K562 (cell line): ENCODE results near the gene FRMD5. TPM values are rescaled to one million over a fixed set of nuclear protein-coding genes. Genes with fewer than 3 reads are reported as not detected.

Source experiments
- ATAC-seq: fragments of 200-7000 bp; cut with Tn5 transposase; 3 replicates; pipeline ENCODE4 v1.9.1; 2020; ENCODE audit warnings: moderate library complexity
- BruUV-seq: library from RNA; stranded (reverse); fragments of 400-500 nt; replicated peaks from 2 replicates; lab custom pipeline; 2021; lab: Mats Ljungman, UMichigan
- CTCF ChIA-PET: fragments of 300-600 bp; formaldehyde crosslinking; extraction: SDS; loops from one replicate; lab custom pipeline; 2021; ENCODE audit warnings: low intra/inter-chr PET ratio; lab: Yijun Ruan, JAX
- POLR2A ChIA-PET: fragments of 300-600, 350-650 bp; sonication (Branson Sonifier 250); formaldehyde crosslinking; extraction: SDS; loops from one replicate; lab custom pipeline; 2021; ENCODE audit warnings: antibody characterized with exemption, inconsistent platforms; lab: Yijun Ruan, JAX
- DNase-seq, 4 experiments: peaks; one replicate each; pipeline versions ENCODE4 v3.0.0 to v3.0.0-alpha.2; 2011 to 2018; ENCODE audit warnings: low spot score in 3 of 4, mixed read lengths in 3 of 4; ENCODE audit errors: extremely low read depth in 1 of 4
- FAIRE-seq: peaks from 2 replicates; lab custom pipeline; 2011; peaks lifted over from hg19 to GRCh38; lab: Jason Lieb, UNC
- H2AFZ ChIP-seq: 2 replicates; pipeline ENCODE4 v1.6.0; 2011; ENCODE audit warnings: low read depth, low read length, control low read depth, inconsistent platforms
- H3K27ac ChIP-seq: fragments of 200-600 bp; 3 replicates; pipeline ENCODE4 v1.8.0; 2011; ENCODE audit warnings: low read depth, mild to moderate bottlenecking, control low read depth, inconsistent platforms, low read length, moderate library complexity, mixed read lengths; ENCODE audit errors: extremely low read depth
- H3K27me3 ChIP-seq, 2 experiments: fragments of 300-600 bp in 1 of 2; 2 replicates in 1 of 2; 3 replicates in 1 of 2; pipeline versions ENCODE4 v1.6.0 to v1.8.0; 2011; ENCODE audit warnings: inconsistent platforms in 2 of 2, low read length in 2 of 2, mild to moderate bottlenecking in 1 of 2, mixed read lengths in 1 of 2, moderate library complexity in 1 of 2; ENCODE audit not compliant: control insufficient read depth in 2 of 2, insufficient read depth in 2 of 2
- H3K36me3 ChIP-seq: fragments of 300-600 bp; 3 replicates; pipeline ENCODE4 v1.8.0; 2011; ENCODE audit warnings: mild to moderate bottlenecking, low read length, inconsistent platforms; ENCODE audit not compliant: control insufficient read depth, insufficient read depth
- H3K4me1 ChIP-seq, 2 experiments: fragments of 200-600 bp in 1 of 2; replicated peaks in 1 of 2; 2 replicates in 1 of 2; 3 replicates in 1 of 2; pipeline versions ENCODE4 v1.5.1 to v1.8.0; 2011; ENCODE audit warnings: inconsistent platforms in 2 of 2, low read length in 2 of 2, mild to moderate bottlenecking in 1 of 2, mixed read lengths in 1 of 2, moderate library complexity in 1 of 2; ENCODE audit not compliant: control insufficient read depth in 2 of 2, insufficient read depth in 2 of 2
- H3K4me2 ChIP-seq: 2 replicates; pipeline ENCODE4 v1.6.1; 2011; ENCODE audit warnings: low read length, control low read depth, inconsistent platforms, mixed read lengths; ENCODE audit not compliant: insufficient read depth
- H3K4me3 ChIP-seq: fragments of 200-600 bp; sonication (generic), shearing (Covaris generic); 2 replicates; pipeline ENCODE4 v1.5.1; 2016; ENCODE audit warnings: control low read depth, inconsistent platforms
- H3K79me2 ChIP-seq: fragments of 200-600 bp; 3 replicates; pipeline ENCODE4 v1.8.0; 2011; ENCODE audit warnings: low read length, inconsistent platforms; ENCODE audit not compliant: control insufficient read depth, insufficient read depth
- H3K9ac ChIP-seq, 2 experiments: 2 replicates each; pipeline versions ENCODE4 v1.6.0 to v1.6.1; 2011; ENCODE audit warnings: low read depth in 2 of 2, low read length in 2 of 2, control low read depth in 1 of 2, inconsistent platforms in 1 of 2, mild to moderate bottlenecking in 1 of 2, mixed read lengths in 1 of 2; ENCODE audit not compliant: insufficient read depth in 1 of 2
- H3K9me1 ChIP-seq: one replicate; pipeline ENCODE4 v1.6.0; 2011; ENCODE audit warnings: inconsistent platforms, mild to moderate bottlenecking, low read length, moderate library complexity; ENCODE audit not compliant: control insufficient read depth, insufficient read depth
- H3K9me3 ChIP-seq: replicated peaks from 2 replicates; pipeline ENCODE4 v1.5.1; 2011; ENCODE audit warnings: low read depth, low read length, inconsistent platforms; ENCODE audit not compliant: control insufficient read depth, insufficient read depth
- H4K20me1 ChIP-seq: replicated peaks from 2 replicates; pipeline ENCODE4 v1.6.1; 2011; ENCODE audit warnings: low read length, inconsistent platforms, mixed read lengths; ENCODE audit not compliant: control insufficient read depth, insufficient read depth
- CREM ChIP-seq: IDR thresholded peaks from 2 replicates; pipeline ENCODE4 v1.6.1; 2014; ENCODE audit warnings: antibody characterized with exemption, low read depth
- ETS2 ChIP-seq: IDR thresholded peaks from 2 replicates; pipeline ENCODE4 v1.6.1; 2016; ENCODE audit warnings: borderline replicate concordance, missing genetic modification characterization, mild to moderate bottlenecking, moderate library complexity, missing compliant biosample characterization; ENCODE audit not compliant: poor library complexity, severe bottlenecking
- GATA2 ChIP-seq: sonication (generic); formaldehyde crosslinking; IDR thresholded peaks from 2 replicates; pipeline ENCODE4 v1.4.0; 2020; ENCODE audit warnings: mild to moderate bottlenecking, missing genetic modification reagents
- HDGF ChIP-seq: fragments of 450-650 bp; IDR thresholded peaks from 2 replicates; pipeline ENCODE4 v1.6.1; 2016
- HNRNPH1 ChIP-seq: fragments of 200-400 bp; formaldehyde crosslinking; optimal IDR thresholded peaks from 2 replicates; pipeline ENCODE3; 2017; ENCODE audit warnings: low read depth, mild to moderate bottlenecking, low read length, moderate library complexity
- ILK ChIP-seq: fragments of 450-650 bp; IDR thresholded peaks from 2 replicates; pipeline ENCODE4 v1.6.1; 2016; ENCODE audit warnings: missing genetic modification characterization, low read depth, mild to moderate bottlenecking, missing compliant biosample characterization, moderate library complexity, borderline replicate concordance
- KDM4B ChIP-seq, 2 experiments: fragments of 450-650 bp in 1 of 2; sonication (generic) in 1 of 2; IDR thresholded peaks; 2 replicates each; pipeline ENCODE4 v1.6.1; 2016 to 2017; ENCODE audit warnings: borderline replicate concordance in 2 of 2, antibody characterized with exemption in 1 of 2, low read depth in 1 of 2, mild to moderate bottlenecking in 1 of 2
- KDM5B ChIP-seq: fragments of 200-600 bp; sonication (generic); IDR thresholded peaks from 2 replicates; pipeline ENCODE4 v1.6.1; 2012; ENCODE audit warnings: low read depth, mild to moderate bottlenecking, moderate library complexity, low read length, control low read depth, inconsistent platforms; ENCODE audit not compliant: insufficient replicate concordance
- KLF13 ChIP-seq: fragments of 450-650 bp; IDR thresholded peaks from 2 replicates; pipeline ENCODE4 v1.6.1; 2016; ENCODE audit warnings: missing genetic modification characterization, low read depth, mild to moderate bottlenecking, missing compliant biosample characterization, moderate library complexity, borderline replicate concordance
- RBM17 ChIP-seq: fragments of 200-400 bp; formaldehyde crosslinking; IDR thresholded peaks from 2 replicates; pipeline ENCODE4 v1.6.1; 2017; ENCODE audit warnings: low read depth, mild to moderate bottlenecking, low read length, borderline replicate concordance
- SAFB ChIP-seq: fragments of 200-400 bp; formaldehyde crosslinking; IDR thresholded peaks from 2 replicates; pipeline ENCODE4 v1.6.1; 2017; ENCODE audit warnings: low read depth, low read length, borderline replicate concordance
- TCF7 ChIP-seq: sonication (generic); IDR thresholded peaks from 2 replicates; pipeline ENCODE4 v1.6.1; 2016; ENCODE audit warnings: antibody characterized with exemption, borderline replicate concordance
- TGIF2 ChIP-seq: sonication (generic); formaldehyde crosslinking; IDR thresholded peaks from 2 replicates; pipeline ENCODE4 v1.8.1; 2022; ENCODE audit warnings: mild to moderate bottlenecking, missing genetic modification reagents, moderate library complexity
- U2AF2 ChIP-seq: fragments of 200-400 bp; formaldehyde crosslinking; optimal IDR thresholded peaks from 2 replicates; pipeline ENCODE3; 2017; ENCODE audit warnings: low read depth, mild to moderate bottlenecking, low read length
- ZNF583 ChIP-seq: fragments of 250-450 bp; sonication (Bioruptor Pico); IDR thresholded peaks from 2 replicates; pipeline ENCODE4 v1.4.0; 2020
- WGBS: fragments of 100-300 bp; shearing (Covaris generic); methylation state at CpG from one replicate; pipeline ENCODE4 v1.1.6; 2016; ENCODE audit warnings: low coverage, mixed read lengths; ENCODE audit not compliant: insufficient coverage; ENCODE audit errors: missing lambda C conversion rate; 5-methylcytosine and 5-hydroxymethylcytosine counted together
- in situ Hi-C: fragments of 300-500 bp; cut with MboI; formaldehyde crosslinking; loops from 4 replicates; pipeline ENCODE4 v1.15.0; 2018; ENCODE audit warnings: inconsistent platforms, mixed read lengths
- intact Hi-C: fragments of 100-400 bp; cut with micrococcal nuclease; formaldehyde crosslinking; loops from 2 replicates; pipeline ENCODE4 v1.14.2; 2022
- polyA plus RNA-seq, 8 experiments: library from polyadenylated mRNA; depleted of rRNA in 4 of 8; stranded (reverse) in 5 of 8; unstranded in 3 of 8; fragments of >200 nt; fragmentation: Nextera tagmentation in 2 of 8; fragmentation: Illumina TruSeq in 1 of 8; extraction: Ambion mirVana in 2 of 8; extraction: Trizol in 1 of 8; gene quantifications; 2 replicates each; pipeline versions ENCODE4 v1.2.1 to v1.2.3, GENCODE V29; 2011 to 2014; ENCODE audit warnings: inconsistent platforms in 1 of 8, missing spikeins in 1 of 8
- total RNA-seq, 7 experiments: library from RNA; depleted of rRNA in 6 of 7; stranded (reverse); fragments of >200 nt in 6 of 7; fragmentation: Illumina TruSeq in 2 of 7; extraction: Trizol in 2 of 7; gene quantifications; 2 replicates each; pipeline versions ENCODE4 v1.2.1 to v1.2.3, GENCODE V29; 2011 to 2021; ENCODE audit warnings: low replicate concordance in 1 of 7
- TF ChIP-seq, protein P1 (sequence below): fragments of 450-650 bp; IDR thresholded peaks from 2 replicates; pipeline ENCODE4 v1.6.1; 2017; ENCODE audit warnings: mild to moderate bottlenecking, moderate library complexity
- TF ChIP-seq, protein P2 (sequence below): fragments of 250-450 bp; sonication (Bioruptor Pico); IDR thresholded peaks from 2 replicates; pipeline ENCODE4 v1.8.0; 2021; ENCODE audit warnings: moderate library complexity, mild to moderate bottlenecking, inconsistent platforms
- TF ChIP-seq, protein P3 (sequence below): sonication (generic); formaldehyde crosslinking; IDR thresholded peaks from 2 replicates; pipeline ENCODE4 v1.8.0; 2023; ENCODE audit warnings: mild to moderate bottlenecking, missing genetic modification reagents

FRMD5 gene
- total and polyA plus RNA-seq, 9 of the 15 experiments (the other 6 are each of a cell fraction or from before 2014, with no cell fraction given): 0.13 to 0.38 TPM; not detected in 7

DNA sequence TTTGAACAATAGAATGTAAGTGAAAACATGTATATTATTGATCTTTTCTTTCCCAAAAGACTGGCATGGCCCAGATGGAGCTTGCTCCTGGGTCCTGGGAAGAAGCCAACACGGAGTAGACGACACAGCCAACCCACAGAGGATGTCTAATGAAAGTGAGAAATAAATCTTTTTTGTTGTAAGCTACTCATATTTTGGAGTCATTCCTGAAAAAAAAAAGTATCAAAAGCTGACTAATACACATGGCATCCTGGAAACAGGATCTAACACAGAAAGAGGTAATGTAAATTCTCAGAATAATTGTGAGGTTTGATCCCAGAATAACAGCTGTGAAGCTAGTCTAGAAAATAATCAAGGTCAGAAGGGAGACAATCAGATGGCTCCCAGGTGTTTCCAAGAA is 12.6 kb upstream of the FRMD5 start (continued):
- TF ChIP-seq GATA2 (CRISPR knock-in tag): no peak
- no peak for TF ChIP-seq KDM5B
- TF ChIP-seq, all 486 proteins: peak for 0

DNA sequence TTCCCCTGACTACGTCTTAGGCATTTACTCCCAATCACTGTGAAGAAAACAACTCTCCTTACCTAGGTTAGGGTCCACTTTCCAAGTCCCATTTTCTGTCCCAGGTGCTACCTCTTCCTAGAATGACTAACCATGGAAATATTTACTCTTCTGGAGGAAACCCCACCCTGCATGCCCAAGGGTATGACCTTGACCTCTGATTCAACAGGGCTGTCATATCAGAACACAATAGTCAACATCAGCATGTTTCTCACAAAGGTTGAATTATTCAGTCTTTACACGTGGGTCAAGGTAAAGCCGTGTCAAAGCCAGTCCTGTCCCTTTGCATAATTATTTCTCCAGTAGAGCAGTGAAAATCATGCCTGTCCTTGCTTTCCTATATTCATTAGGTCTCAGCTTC is 4.3 kb upstream of the FRMD5 start:
- no peak for FAIRE-seq
- Histone ChIP-seq H3K36me3 (no peaks in the 10 kb centered on the region), H3K4me2 (no peak overlapping the region), H3K9ac (no peak overlapping the region), H3K27ac (no peak overlapping the region), H3K27me3 (peaks cover 10 to 24% of the 10 kb centered on the region in 2 experiments; a peak in 4 of 5 replicates), H3K9me3 (no peaks in the 10 kb centered on the region), H3K79me2 (no peaks in the 10 kb centered on the region), H3K9me1 (no peaks in the 10 kb centered on the region), H3K4me3 (no peak overlapping the region), H4K20me1 (no peaks in the 10 kb centered on the region), H2AFZ (no peak overlapping the region), H3K4me1 (peaks cover 0 to 10% of the 10 kb centered on the region in 2 experiments; a peak in 2 of 5 replicates)
- in situ Hi-C loops: no loop called here
- 0% methylated on average over 3 of the region's 3 CpGs for WGBS
- no peak for DNase-seq
- ATAC-seq: no peak
- intact Hi-C loops: no loop called here
- CTCF ChIA-PET: no interaction called here
- POLR2A ChIA-PET: interaction anchor here (0.6 kb wide), 1 partner anchor 89 kb away, joined by 3 read pairs; no protein-coding TSS in a partner anchor
- BruUV-seq: no TSS peak
- TF ChIP-seq, protein P1, sequence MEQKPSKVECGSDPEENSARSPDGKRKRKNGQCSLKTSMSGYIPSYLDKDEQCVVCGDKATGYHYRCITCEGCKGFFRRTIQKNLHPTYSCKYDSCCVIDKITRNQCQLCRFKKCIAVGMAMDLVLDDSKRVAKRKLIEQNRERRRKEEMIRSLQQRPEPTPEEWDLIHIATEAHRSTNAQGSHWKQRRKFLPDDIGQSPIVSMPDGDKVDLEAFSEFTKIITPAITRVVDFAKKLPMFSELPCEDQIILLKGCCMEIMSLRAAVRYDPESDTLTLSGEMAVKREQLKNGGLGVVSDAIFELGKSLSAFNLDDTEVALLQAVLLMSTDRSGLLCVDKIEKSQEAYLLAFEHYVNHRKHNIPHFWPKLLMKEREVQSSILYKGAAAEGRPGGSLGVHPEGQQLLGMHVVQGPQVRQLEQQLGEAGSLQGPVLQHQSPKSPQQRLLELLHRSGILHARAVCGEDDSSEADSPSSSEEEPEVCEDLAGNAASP: no peak
- TF ChIP-seq TGIF2: no peak
- no peak for TF ChIP-seq KLF13
- TF ChIP-seq KDM4B (IDR thresholded peaks at IDR 0.05; ENCODE audit: borderline replicate concordance in 2 of 2, low read depth in 1 of 2): no peak
- TF ChIP-seq TCF7: no peak
- TF ChIP-seq ILK (tag): no peak
- no peak for TF ChIP-seq CREM
- TF ChIP-seq HNRNPH1: no peak
- no peak for TF ChIP-seq ETS2 (tag)
- no peak for TF ChIP-seq U2AF2
- no peak for TF ChIP-seq ZNF583 (CRISPR knock-in tag)
- no peak for TF ChIP-seq HDGF
- no peak for TF ChIP-seq SAFB
- TF ChIP-seq, protein P2, sequence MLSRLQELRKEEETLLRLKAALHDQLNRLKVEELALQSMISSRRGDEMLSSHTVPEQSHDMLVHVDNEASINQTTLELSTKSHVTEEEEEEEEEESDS (CRISPR knock-in tag): no peak
- TF ChIP-seq, protein P3, sequence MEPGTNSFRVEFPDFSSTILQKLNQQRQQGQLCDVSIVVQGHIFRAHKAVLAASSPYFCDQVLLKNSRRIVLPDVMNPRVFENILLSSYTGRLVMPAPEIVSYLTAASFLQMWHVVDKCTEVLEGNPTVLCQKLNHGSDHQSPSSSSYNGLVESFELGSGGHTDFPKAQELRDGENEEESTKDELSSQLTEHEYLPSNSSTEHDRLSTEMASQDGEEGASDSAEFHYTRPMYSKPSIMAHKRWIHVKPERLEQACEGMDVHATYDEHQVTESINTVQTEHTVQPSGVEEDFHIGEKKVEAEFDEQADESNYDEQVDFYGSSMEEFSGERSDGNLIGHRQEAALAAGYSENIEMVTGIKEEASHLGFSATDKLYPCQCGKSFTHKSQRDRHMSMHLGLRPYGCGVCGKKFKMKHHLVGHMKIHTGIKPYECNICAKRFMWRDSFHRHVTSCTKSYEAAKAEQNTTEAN (CRISPR knock-in tag): no peak
- no peak for TF ChIP-seq RBM17
